ENCODE data around the gene PUM2.

PUM2 gene

GRCh38 chr2:20229322-20230113 lies 121.1 kb downstream of the PUM2 start:
- no peak for FAIRE-seq

DNA sequence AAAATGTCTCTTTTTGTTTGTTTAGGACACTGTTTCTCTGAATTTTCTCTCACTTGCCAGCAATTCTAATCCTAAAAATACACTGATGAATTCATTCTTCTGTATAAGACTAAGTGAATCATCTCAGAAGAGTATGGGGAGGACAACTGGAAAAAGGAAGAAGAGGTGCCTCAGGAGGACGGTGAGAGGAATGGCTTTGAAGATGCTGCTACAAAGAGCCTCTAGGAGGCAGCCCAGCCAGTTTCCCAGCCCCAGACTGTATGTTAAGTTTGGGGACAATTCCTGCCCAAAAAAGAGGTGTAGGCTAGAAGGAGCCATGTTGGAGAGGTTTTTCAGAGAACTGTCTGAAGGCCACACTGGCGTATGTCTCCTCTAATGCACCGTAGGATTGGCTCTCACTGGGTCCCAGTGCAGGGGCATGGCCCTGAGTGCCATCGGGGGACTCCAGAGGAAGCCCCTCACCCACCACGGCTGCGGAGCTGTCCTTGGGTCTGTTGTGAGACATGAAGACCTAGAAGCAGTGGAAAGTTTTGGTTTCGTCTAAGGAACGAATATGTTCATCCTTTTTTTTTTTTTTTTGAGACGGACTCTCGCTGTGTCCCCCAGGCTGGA lies 122.6 kb downstream of the PUM2 start:
- no peak for FAIRE-seq

DNA sequence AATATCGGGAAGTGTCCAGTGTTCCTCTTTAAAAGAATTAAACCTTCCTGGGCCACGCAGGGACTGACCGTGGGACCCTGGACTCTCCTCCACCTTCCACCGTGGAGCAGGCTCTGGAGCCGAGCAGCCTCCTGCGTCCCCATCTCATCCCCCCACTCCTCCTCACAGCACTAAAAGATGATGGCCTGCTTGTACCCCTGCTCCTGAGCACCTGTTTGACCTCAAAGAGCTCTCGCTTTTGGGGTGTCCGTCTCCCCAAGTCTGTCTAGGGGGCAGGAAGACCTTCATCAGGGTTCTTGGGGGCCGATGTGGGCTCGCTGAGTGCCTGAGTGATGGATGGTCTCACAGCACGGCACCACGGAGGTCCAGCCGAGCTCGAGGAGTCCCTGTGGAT lies 124.5 kb downstream of the PUM2 start:
- no peak for FAIRE-seq

GRCh38 chr2:20225294-20226151 lies 125.1 kb downstream of the PUM2 start:
- FAIRE-seq, result no peak

DNA sequence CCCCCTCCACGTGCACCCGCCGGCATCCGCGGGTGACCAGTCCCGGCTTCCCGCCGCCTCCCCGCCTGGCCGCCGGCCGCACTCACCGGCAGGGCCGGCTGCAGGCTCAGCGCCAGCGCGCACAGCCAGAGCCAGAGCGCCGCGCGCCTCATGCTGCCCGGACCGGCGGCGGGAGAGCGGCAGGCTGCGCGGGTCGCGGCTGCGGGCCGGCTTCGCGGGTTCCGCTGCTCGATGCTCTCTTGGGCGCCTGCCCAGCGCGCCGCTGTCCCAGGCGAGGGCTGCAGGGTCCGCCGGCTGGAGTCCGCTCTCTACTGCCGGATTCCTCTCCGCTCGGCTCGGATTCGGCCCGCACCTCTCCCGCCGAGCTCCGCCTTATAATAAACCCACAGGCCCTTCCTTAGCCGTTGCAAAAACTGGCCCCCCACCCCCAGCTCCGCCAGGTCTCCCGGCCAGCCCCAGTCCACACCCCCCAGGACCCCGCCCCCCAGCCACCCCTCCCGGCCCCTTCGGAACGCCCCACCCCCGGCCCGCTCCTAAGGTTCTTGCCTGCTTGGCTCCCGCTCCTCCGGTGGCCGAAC lies 125.8 kb downstream of the PUM2 start, which contains the start of gene SDC1:
Gene SDC1 (minus strand): TSS at position 415 of the 578 bp plus-strand sequence. CDS start 263 bp downstream, at position 152.
- no peak for FAIRE-seq

DNA sequence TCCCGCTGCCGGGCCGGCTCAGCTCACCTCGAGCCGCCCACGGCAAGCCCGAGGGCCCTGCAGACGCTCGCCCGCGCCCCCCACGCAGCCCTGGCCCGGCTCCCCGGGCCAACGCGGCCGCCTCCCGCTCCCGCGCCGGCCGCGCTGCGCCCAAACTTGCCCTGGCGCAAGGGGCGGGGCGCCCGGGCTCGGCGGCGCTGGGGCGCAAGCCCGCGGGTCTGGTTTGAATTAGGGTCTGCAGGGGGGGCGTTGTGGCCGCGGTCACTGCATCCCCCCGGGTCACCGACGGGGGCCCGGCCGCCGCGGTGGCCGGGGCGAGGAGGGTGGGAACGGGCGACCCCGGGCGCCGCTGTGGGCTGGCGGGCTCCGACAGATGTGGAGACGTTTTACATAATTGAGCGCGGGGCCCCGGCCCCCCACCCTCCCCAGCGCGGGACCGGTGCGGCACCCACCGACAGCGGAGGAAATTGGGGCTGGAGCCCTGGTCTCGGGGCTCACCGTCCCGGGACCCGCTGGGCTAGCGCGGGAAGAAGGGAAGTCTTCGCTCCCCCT lies 126.4 kb downstream of the PUM2 start:
- no peak for FAIRE-seq

GRCh38 chr2:20223407-20224163 lies 127.1 kb downstream of the PUM2 start:
- FAIRE-seq, result no peak

DNA sequence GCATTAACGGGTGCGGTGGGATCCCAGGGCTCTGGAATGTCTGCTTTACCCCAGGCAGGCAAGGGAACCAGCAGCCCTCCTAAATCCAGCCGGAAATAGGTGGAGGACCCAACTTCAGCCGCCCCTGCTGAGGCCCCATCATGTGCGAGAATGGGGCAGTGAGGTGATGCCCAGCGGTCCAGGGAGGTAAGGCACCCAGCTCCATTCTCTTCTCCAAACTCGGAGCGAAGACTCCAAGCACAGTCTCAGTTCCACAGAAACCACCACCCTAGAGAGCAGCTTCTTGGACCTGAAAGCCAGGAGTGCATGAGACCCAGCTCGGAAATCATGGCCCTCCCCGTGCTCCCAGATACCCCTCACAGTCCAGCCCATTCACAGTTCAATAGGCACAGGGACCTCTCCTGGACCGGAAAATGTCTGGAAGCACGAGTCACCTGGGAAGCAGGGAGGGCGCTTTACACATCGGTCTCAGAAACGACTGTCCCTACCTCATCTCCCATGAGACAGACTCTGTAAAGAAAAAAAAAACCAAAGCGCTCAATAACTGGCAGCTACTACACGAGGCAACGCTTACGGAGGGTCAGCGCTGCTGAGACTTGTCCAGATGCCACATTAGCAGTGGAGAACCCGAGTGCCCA lies 127.8 kb downstream of the PUM2 start:
- FAIRE-seq, result no peak

- no peak for FAIRE-seq
Observed at GRCh38 chr2:20222014-20222768, 128.5 kb downstream of the PUM2 start.

GRCh38 chr2:20221555-20221973 lies 129.1 kb downstream of the PUM2 start:
- FAIRE-seq, result no peak

GRCh38 chr2:20220806-20221554 lies 129.7 kb downstream of the PUM2 start:
- no peak for FAIRE-seq

- no peak for FAIRE-seq
Observed at GRCh38 chr2:20219763-20220380, 130.8 kb downstream of the PUM2 start.

DNA sequence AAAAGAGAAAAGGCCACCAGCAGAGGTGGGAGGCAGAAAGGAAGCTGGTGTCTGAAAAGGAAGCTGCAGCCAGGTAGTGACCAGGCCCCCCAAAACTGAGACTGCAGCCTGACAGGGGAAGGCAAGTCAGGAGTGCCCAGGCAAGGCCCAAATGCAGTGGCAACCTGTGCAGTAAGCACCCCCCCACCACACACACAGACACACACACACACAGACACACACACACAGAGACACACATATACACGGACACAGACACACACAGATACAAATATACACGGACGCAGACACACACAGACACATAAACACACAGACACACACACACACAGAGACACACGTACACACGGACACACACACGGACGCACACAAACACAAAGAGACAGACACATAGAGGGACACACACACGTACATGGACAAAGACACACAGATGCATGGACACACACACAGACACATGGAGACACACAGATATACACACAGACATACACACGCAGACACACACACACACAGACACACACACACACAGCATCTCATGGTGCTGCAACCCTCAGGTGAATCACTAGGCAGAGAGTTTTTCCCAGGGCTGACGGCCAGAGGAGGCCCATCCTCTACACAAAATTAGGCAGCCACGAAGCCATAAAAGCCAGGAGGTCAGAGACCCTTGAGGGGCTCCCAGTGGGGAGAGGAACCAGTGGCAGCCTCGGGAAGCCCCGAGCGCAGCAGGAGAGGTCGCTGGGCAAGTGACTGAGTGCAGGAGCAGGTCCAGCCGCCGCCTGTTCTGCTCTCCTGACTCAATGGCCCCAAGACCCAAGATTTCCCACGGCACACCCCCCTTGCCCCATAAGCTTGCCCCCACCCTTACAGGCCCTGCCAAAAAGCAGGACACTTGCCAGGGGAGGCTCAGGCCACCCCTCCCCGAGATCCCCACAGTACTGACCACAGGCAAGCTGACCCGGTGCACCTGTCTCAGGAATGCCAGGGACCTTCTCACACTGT lies 132.0 kb downstream of the PUM2 start:
- FAIRE-seq, result no peak

- no peak for FAIRE-seq
Observed at GRCh38 chr2:20217041-20217970, 133.3 kb downstream of the PUM2 start.

DNA sequence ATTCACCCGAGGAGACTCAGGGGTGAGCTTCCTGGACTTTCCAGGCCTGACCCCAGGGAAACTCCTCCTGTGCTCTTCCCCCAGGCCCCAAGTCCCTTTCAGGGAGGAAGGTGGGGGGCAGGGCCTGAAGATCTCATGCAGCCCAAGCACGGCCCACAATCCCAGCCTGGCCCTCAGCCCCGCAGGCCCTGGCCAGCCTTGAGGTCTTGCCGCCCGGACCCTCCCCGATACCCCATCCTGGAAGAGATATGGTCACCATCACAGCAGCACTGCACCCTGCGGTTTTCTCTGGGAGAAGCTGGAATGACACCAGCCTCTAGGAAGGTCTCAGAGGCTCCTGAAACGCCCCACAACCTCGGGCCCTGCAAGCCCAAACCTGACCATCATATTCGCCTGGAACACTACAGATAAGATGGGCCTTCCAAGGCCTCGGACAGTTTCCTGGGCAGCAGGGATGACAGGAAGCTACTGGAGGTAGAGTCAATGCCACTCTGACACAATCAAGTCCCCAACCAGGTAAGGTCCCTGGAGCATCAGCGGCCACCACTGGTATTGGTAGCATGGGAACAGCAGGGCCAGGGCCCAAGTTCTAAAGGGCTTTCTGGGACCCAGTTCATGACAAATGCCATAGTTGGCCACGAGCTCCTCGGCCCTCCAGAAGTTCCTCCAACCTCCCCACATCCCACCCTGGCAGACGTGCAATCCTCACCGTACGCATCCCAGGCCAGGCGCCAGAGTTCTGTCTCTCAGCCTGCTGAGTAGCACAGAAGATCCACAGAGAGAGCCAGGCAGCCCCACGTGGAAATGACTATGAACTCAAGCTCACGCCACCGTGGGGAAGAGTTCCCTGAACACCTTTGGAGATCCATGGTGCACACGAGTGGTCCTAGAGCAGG lies 134.3 kb downstream of the PUM2 start:
- no peak for FAIRE-seq

All from islet of Langerhans (tissue), 1 donor.